HG03139 (cell line): ENCODE results near the gene DMRTA2.

Source experiments
- ATAC-seq: cut with Tn5 transposase; IDR thresholded peaks from one replicate; pipeline ENCODE4 v1.9.1; 2021; ENCODE audit not compliant: unreplicated experiment

The DMRTA2 gene

GRCh38 chr1:50424045-50424883, 1.0 kb upstream of the DMRTA2 start:
- ATAC-seq = no peak

GRCh38 chr1:50423670-50424000, 392 bp upstream of the DMRTA2 start:
- no peak for ATAC-seq

GRCh38 chr1:50422675-50422945, 633 bp downstream of the DMRTA2 start:
- no peak for ATAC-seq

DNA sequence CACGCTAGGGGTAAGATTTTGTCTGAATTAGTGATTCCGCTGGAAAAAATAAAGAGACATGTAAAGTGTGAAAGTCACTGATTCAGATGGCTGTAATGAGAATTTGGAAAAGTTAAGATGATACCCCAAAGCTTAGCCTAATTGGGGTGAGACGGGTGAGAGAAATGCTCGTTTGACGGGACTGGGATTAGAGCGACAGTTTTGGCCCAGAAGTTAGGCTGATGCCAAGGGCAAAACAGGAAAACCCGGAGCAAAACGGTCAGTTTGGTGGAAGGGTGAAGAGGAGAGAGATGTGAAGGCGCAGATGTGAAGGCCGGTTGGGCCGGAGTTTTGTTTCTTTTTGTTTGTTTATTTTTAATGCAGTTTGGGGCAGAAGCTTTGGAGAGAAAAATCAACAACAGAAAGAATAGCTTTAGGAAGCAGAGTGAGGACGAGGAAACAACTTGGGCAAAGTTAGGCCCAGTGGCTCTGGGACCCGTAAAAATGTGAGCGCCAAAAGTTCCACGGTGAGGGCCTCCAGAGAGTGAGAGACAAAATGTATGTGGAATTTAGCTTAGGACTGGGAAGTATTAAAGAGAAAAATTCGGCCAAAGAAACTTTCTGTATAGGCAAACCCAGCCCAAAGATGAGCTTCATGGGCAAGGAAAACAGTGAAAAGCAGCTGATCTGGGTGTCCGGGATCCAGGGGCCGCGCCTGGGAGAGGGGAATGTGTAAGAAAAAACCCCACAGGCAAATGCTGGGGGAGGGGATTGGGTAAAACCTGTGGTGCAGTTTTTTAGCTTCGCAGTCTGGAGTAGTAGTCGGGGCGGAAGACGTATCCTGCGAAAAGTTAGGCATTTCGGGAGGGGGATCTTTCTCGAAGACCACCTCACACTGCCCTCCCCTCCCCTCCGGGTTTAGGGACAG, 1.2 kb downstream of the DMRTA2 start:
- no peak for ATAC-seq

GRCh38 chr1:50421366-50421748, 1.9 kb downstream of the DMRTA2 start:
- ATAC-seq = no peak

GRCh38 chr1:50420689-50421365, 2.4 kb downstream of the DMRTA2 start:
- ATAC-seq = no peak

GRCh38 chr1:50419907-50420677, 3.2 kb downstream of the DMRTA2 start:
- no peak for ATAC-seq

- no peak for ATAC-seq
These were observed 3.9 kb downstream of the DMRTA2 start for GRCh38 chr1:50419192-50419906.

GRCh38 chr1:50418600-50419109, 4.6 kb downstream of the DMRTA2 start:
- no peak for ATAC-seq

DNA sequence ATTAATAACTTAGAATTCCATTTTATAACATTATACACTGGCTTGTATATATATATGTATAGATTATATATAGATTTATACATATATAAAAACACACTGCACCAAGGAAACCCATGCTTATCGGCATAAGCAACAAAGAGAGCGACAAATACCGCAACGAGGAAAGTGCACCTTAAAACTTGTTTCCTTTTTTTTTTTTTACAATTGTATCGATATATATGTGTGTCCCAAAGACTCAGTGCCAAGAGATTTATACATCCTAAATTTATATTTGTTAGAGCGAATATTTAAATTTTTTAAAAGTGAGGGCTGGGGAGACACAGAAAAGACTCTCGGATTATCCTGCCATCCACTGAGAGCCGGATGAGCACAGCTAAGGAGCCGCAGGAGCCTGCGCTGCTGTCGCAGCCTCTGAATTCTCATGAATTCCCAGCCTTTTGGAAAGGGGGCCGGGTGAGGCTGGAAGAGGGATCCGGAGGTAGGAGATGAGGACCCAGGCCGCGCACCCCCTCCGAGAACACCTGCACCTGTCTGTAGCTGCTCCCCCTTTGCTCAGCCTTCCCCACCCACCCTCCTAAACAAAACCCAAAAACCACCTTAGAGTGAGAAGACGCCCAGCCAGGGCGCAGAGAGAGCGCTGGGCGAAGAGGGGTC, 5.2 kb downstream of the DMRTA2 start:
- no peak for ATAC-seq

DNA sequence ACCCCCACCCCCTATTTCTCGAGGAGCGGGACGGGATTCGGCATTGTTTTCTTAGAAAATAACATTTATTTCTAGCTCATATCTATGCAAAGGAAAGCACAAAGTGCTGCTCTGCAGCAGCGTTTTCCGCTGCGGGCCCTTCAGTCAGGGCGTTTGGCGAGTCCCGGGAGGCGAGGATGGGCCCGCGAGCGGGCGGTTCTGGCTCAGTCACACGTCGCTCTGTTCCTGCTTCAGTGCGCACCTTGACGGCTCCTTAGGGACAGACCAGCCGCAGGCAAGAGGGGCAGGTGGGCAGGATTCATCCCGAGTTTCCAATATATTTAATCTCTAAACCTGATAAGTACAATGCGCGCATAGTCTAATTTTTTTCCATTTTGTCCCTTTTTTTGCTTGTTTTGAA, 5.7 kb downstream of the DMRTA2 start:
- ATAC-seq = no peak

- no peak for ATAC-seq
These were observed 6.4 kb downstream of the DMRTA2 start for GRCh38 chr1:50416553-50417453.

DNA sequence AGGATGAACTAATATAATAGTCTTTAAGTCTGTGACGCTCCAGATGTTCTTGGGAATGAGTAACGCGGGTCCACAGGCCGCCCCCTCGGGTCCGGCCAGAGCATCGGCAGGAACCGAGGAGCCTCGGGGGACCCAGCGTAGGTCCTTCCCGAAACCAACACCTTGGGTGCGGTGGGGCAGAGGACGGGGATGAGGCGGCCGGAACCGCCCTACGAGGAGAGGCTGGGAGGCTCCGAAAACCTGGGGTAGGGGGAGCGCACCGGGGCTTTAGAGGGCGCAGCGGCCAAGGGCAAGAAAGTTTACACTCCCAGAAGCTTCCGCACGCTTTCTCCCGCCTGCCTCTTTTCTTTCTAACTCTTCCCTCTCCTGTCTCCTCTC, 7.1 kb downstream of the DMRTA2 start:
- ATAC-seq = no peak

- ATAC-seq = no peak
These were observed 7.8 kb downstream of the DMRTA2 start for GRCh38 chr1:50415235-50416149.

- ATAC-seq = no peak
These were observed 8.4 kb downstream of the DMRTA2 start for GRCh38 chr1:50414853-50415234.

DNA sequence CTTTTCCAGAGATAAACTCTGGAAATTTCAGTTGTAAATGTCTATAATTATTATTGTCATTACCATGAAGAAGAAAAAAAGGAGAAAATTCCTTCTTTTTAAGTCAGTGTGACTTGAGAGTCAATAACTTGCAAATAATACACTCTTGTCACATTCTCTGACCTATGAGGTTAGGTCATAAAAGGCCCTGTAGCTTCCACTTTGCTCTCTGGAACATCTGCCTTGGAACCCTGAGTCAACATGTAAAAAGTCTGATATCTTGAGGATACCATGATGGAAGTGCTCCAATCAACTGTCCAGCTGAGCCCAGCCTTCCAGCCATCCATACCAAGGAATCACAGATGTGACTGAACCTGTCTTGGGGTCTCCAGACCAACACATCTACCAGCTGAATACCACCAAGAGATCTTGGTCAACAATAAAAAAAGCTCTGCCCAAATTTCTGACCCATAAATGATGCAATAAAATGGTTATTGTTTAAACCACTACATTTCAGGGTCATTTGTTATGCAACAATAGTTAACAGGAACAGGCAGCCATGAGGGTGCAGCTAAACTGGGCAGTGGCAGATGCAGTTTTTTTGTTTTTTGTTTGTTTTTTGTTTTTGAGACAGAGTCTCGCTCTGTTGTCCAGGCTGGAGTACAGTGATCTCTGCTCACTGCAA, 10.3 kb downstream of the DMRTA2 start:
- ATAC-seq = no peak

DNA sequence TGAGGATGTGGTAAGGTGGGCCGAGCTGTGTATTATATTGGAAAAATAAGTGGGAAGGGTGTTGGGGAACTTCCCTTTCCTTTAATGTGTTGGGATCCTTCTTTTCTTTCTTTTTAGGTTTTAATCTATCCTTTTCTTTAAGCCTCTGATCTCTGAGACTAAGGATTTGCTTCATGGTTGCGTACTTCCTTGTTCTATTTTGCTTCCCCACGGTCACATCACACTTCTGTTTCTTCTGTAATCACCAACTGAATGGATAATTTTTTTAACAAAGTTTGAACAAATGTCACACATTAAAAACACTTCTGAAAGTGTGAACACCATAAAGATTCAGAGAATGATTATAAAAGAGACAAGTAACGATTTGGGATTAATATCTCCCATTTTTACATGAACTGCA, 17.4 kb downstream of the DMRTA2 start:
- no peak for ATAC-seq
